C4-2B (cell line): ENCODE measurements around the gene DDT.

Experiments used
- H3K27ac ChIP-seq: fragments of 450-650 bp; 2 replicates; pipeline ENCODE4 v1.5.1; 2017
- ZFX ChIP-seq: fragments of 450-650 bp; IDR thresholded peaks from 2 replicates; pipeline ENCODE4 v1.6.1; 2017
- TF ChIP-seq, protein P1 (sequence below): fragments of 450-650 bp; conservative IDR thresholded peaks from 2 replicates; pipeline ENCODE4 v1.5.1; 2017; ENCODE audit warnings: mild to moderate bottlenecking

DDT gene

GRCh38 chr22:24008381-24009226, 34.4 kb upstream of the DDT start:
- no peak overlapping the region for H3K27ac ChIP-seq
- TF ChIP-seq, protein P1, sequence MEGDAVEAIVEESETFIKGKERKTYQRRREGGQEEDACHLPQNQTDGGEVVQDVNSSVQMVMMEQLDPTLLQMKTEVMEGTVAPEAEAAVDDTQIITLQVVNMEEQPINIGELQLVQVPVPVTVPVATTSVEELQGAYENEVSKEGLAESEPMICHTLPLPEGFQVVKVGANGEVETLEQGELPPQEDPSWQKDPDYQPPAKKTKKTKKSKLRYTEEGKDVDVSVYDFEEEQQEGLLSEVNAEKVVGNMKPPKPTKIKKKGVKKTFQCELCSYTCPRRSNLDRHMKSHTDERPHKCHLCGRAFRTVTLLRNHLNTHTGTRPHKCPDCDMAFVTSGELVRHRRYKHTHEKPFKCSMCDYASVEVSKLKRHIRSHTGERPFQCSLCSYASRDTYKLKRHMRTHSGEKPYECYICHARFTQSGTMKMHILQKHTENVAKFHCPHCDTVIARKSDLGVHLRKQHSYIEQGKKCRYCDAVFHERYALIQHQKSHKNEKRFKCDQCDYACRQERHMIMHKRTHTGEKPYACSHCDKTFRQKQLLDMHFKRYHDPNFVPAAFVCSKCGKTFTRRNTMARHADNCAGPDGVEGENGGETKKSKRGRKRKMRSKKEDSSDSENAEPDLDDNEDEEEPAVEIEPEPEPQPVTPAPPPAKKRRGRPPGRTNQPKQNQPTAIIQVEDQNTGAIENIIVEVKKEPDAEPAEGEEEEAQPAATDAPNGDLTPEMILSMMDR = no peak
- TF ChIP-seq ZFX = no peak

DNA sequence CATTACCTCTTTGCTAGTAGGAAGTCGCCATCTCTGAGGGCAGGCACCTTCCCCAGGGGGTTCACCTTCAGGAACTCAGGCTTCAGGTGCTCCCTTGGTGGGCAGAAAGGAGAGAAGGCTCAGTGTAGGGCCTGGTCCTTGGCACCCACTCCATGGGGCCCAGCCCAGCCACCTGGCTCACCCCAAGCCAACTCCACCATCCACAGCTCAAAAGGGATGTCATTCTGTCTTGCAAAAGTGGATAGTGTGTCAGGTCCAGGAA, 33.7 kb upstream of the DDT start:
- peak overlapping the region; percentile 49 for H3K27ac ChIP-seq
- no peak for TF ChIP-seq ZFX

GRCh38 chr22:24007253-24008021, 33.2 kb upstream of the DDT start:
- peak overlapping the region; percentile 49 for H3K27ac ChIP-seq
- TF ChIP-seq, protein P1 = no peak
- TF ChIP-seq ZFX = no peak

DNA sequence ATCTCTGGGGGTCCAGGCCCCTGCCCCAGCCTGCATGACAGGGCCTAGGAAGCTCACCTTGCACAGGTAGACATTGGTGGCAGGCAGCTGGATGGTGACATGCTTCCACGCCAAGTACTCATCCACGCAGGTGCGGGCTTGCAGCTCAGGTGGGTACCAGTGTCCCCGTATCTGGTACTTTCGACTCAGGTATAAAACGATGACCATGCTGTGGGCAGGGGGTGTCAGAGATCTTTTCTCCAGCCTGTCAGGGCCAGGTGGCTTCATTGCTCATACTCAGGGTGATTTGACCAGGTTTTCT, 32.6 kb upstream of the DDT start:
- H3K27ac ChIP-seq = peak overlapping the region; percentile 49
- no peak for TF ChIP-seq ZFX
- TF ChIP-seq, protein P1 = no peak

DNA sequence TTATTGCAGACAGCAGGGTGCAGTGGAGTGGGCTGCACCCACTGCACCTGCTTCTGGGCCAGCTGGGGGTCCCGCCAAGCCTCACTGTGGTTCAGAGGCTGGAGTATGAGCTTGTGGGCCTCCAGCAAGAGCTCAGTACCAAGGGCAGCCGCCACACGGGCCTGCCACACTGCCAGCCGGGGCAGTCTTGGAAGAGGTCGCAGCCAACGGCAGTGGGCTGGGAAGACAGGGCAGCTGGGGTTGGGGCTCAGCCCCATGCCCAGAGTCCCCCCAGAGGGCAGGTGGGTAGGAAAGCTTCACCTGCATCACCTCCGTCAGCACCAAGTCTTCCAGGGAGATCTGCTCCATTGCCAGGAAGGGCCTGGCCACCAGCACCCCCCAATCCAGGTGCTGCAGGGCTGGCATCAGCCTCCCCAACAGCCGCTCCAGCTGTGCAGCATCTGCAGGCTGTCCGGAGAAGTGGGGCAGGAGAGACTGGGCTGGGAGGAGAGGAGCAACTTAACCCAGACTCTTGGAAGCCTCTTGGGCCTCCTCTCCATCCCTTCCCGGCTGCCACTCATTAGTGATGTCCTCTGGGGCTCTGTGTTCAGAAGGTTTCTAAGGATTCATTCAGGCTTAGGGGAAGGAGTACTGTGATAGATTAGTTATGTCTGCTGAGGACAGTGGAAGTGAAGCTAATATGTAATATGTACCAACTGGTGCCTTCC, 32.1 kb upstream of the DDT start:
- peak overlapping the region; percentile 49 for H3K27ac ChIP-seq
- no peak for TF ChIP-seq ZFX

GRCh38 chr22:24005201-24005600, 31.0 kb upstream of the DDT start, which contains the start of gene GSTT4:
TSS of gene GSTT4 (minus strand) at chr22:24005453. CDS start at chr22:24005356, 97 bp downstream.
- TF ChIP-seq ZFX = peak; percentile 62; the same call in 1 of the 2 replicates
- TF ChIP-seq, protein P1 = no peak
- peak within 1 kb of the TSS; percentile 49 for H3K27ac ChIP-seq

DNA sequence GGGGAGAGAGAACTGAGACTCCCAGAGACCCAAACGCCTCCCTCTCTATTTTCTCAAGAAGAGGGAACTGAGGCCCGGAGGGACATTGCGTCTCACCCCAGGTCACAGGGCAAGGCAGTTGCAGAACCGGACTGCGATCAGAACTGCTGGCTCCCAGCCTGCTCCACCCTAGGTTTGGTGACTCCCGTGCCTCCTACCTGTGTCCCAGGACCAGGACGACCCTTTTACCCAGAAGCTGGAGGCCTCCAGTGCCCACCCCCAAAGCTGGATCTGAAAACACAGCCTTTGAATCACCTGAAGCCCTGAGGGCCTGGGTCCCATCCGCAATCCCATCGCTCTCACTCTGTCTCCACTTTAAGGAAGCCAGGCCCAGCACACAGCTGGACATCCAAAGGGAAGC, 29.6 kb upstream of the DDT start:
- TF ChIP-seq, protein P1 = no peak
- TF ChIP-seq ZFX = no peak
- H3K27ac ChIP-seq = no peak overlapping the region

DNA sequence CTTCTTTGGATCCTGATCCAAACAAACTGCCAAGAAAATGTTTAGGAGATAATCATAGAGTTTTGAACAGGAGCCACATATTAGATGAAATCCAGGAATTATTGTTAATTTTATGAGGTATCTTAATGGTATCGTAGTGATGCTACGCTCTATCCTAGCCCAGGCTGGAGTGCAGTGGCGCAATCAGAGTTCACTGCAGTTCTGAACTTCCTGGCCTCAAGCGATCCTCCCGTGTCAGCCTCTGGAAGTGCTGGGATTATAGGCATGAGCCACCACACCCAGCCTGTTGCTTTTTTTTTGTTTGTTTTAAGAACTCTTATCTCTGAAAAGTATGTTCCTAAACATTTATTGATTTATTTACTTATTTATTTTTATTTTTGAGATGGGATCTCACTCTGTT, 28.6 kb upstream of the DDT start:
- H3K27ac ChIP-seq = no peak overlapping the region
- TF ChIP-seq ZFX = no peak
- TF ChIP-seq, protein P1 = no peak
